Measurements from ENCODE around the gene RLN3. TPM values are rescaled to one million over a fixed set of nuclear protein-coding genes. Genes with fewer than 3 reads are reported as not detected.

Gene RLN3
- total RNA-seq, 1 experiment from 2014 or later = not detected

DNA sequence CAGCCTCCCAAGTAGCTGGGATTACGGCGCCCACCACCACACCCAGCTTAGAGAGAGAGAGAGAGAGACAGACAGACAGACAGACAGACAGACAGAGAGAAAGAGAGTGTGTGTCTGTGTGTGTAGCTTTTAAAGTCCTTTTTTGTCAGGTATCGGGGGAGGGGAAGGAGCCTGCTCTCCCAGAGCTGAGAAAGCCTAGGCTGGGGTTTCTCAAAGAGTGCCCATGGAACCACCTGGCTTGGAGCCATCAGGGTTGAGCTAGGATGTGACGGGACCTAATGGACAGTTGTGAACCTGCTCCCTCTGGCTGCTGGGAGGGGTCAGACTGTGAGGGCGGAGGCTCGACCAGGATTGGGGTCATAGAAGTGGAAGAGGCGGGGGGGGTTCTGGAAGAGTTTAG is 38.5 kb upstream of the RLN3 start:
- H3K27me3 Mint-ChIP-seq (ENCODE audit: unreplicated experiment) = no peaks in the 10 kb centered on the region
- CTCF ChIA-PET = interaction anchor here (1.8 kb wide), 1 partner anchor 33 kb away, joined by 3 read pairs; no protein-coding TSS in a partner anchor
- no peaks in the 10 kb centered on the region for H3K9me3 Mint-ChIP-seq (ENCODE audit: low read depth, unreplicated experiment)
- intact Hi-C loops (cut with micrococcal nuclease; ENCODE audit: unreplicated experiment) = no loop called here
- H3K4me3 Mint-ChIP-seq (ENCODE audit: low read depth, unreplicated experiment) = no peak overlapping the region
- TF ChIP-seq, protein P1, sequence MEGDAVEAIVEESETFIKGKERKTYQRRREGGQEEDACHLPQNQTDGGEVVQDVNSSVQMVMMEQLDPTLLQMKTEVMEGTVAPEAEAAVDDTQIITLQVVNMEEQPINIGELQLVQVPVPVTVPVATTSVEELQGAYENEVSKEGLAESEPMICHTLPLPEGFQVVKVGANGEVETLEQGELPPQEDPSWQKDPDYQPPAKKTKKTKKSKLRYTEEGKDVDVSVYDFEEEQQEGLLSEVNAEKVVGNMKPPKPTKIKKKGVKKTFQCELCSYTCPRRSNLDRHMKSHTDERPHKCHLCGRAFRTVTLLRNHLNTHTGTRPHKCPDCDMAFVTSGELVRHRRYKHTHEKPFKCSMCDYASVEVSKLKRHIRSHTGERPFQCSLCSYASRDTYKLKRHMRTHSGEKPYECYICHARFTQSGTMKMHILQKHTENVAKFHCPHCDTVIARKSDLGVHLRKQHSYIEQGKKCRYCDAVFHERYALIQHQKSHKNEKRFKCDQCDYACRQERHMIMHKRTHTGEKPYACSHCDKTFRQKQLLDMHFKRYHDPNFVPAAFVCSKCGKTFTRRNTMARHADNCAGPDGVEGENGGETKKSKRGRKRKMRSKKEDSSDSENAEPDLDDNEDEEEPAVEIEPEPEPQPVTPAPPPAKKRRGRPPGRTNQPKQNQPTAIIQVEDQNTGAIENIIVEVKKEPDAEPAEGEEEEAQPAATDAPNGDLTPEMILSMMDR (IDR thresholded peaks at IDR 0.05; ENCODE audit: unreplicated experiment) = no peak
- no peak overlapping the region for H3K27ac Mint-ChIP-seq (ENCODE audit: unreplicated experiment)
- no peak for DNase-seq
- H3K4me1 Mint-ChIP-seq (ENCODE audit: low read depth, unreplicated experiment) = no peaks in the 10 kb centered on the region
- BruUV-seq (replicated peaks) = no TSS peak
- peaks cover 16% of the 10 kb centered on the region for H3K36me3 Mint-ChIP-seq (ENCODE audit: insufficient read depth, unreplicated experiment)

DNA sequence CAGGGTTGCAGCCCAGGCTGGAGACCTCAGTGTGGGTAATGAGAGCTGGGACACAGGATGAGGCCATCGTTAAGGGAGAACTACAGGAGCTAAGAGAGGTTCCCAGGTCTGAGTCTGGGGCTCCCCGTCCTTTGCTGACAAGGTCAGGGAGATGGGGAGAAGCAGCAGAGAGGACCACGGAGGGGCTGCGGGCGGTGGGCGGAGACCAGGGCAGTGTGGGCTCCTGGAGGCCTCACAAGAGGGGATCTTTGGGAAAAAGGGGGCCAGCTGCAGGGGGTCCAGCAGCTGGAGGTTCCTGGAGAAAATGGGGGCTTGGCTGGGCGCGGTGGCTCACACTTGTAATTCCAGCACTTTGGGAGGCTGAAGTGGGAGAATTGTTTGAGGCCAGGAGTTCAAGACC is 37.9 kb upstream of the RLN3 start:
- TF ChIP-seq, protein P1 (IDR thresholded peaks at IDR 0.05; ENCODE audit: unreplicated experiment) = no peak
- no TSS peak for BruUV-seq (replicated peaks)
- no peak for DNase-seq
- H3K27ac Mint-ChIP-seq (ENCODE audit: unreplicated experiment) = no peak overlapping the region
- H3K4me3 Mint-ChIP-seq (ENCODE audit: low read depth, unreplicated experiment) = no peak overlapping the region
- intact Hi-C loops (cut with micrococcal nuclease; ENCODE audit: unreplicated experiment) = no loop called here
- H3K4me1 Mint-ChIP-seq (ENCODE audit: low read depth, unreplicated experiment) = no peaks in the 10 kb centered on the region
- CTCF ChIA-PET = interaction anchor here (1.8 kb wide), 1 partner anchor 32 kb away, joined by 3 read pairs; no protein-coding TSS in a partner anchor
- H3K36me3 Mint-ChIP-seq (ENCODE audit: insufficient read depth, unreplicated experiment) = peaks cover 16% of the 10 kb centered on the region
- H3K9me3 Mint-ChIP-seq (ENCODE audit: low read depth, unreplicated experiment) = no peaks in the 10 kb centered on the region
- no peaks in the 10 kb centered on the region for H3K27me3 Mint-ChIP-seq (ENCODE audit: unreplicated experiment)

DNA sequence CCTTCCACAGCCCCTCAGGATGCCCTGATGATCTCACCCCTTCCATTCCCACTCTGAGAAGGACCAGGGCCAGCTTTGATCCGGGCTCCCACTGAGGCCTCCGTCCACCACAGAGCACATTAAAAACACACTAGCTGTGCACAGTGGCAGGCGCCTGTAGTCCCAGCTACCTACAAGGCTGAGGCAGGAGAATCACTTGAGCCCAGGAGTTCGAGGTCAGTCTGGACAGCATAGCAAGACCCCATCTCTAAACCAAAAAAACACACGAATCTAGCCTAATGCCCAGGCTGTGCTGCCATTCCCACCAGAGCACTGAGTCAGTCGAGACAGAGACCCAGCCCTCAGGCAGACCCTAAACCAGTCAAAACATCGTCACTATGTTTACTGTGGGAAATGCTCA is 35.9 kb upstream of the RLN3 start:
- no peak overlapping the region for H3K27ac Mint-ChIP-seq (ENCODE audit: unreplicated experiment)
- H3K4me3 Mint-ChIP-seq (ENCODE audit: low read depth, unreplicated experiment) = no peak overlapping the region

GRCh38 chr19:13993590-13994300 is 34.2 kb upstream of the RLN3 start:
- TF ChIP-seq, protein P1 (IDR thresholded peaks at IDR 0.05; ENCODE audit: unreplicated experiment) = no peak
- H3K4me1 Mint-ChIP-seq (ENCODE audit: low read depth, unreplicated experiment) = no peaks in the 10 kb centered on the region
- intact Hi-C loops (cut with micrococcal nuclease; ENCODE audit: unreplicated experiment) = no loop called here
- no peak for DNase-seq
- H3K27ac Mint-ChIP-seq (ENCODE audit: unreplicated experiment) = no peak overlapping the region
- no TSS peak for BruUV-seq (replicated peaks)
- CTCF ChIA-PET = no interaction called here
- no peaks in the 10 kb centered on the region for H3K27me3 Mint-ChIP-seq (ENCODE audit: unreplicated experiment)
- H3K4me3 Mint-ChIP-seq (ENCODE audit: low read depth, unreplicated experiment) = no peak overlapping the region
- H3K36me3 Mint-ChIP-seq (ENCODE audit: insufficient read depth, unreplicated experiment) = peaks cover 16% of the 10 kb centered on the region
- no peaks in the 10 kb centered on the region for H3K9me3 Mint-ChIP-seq (ENCODE audit: low read depth, unreplicated experiment)

More for the DNA sequence above, 35.9 kb upstream of the RLN3 start:
- no TSS peak for BruUV-seq (replicated peaks)
- intact Hi-C loops (cut with micrococcal nuclease; ENCODE audit: unreplicated experiment) = no loop called here
- Mint-ChIP-seq H3K27me3 (ENCODE audit: unreplicated experiment) (no peaks in the 10 kb centered on the region), H3K4me1 (ENCODE audit: low read depth, unreplicated experiment) (no peaks in the 10 kb centered on the region), H3K36me3 (ENCODE audit: insufficient read depth, unreplicated experiment) (peaks cover 16% of the 10 kb centered on the region), H3K9me3 (ENCODE audit: low read depth, unreplicated experiment) (no peaks in the 10 kb centered on the region)
- no peak for DNase-seq
- CTCF ChIA-PET = no interaction called here
- TF ChIP-seq, protein P1 (IDR thresholded peaks at IDR 0.05; ENCODE audit: unreplicated experiment) = no peak

Data from Calu3 (cell line).